OCI-LY1 (cell line): Measurements from ENCODE around the gene EIF4EBP2.

ENCODE experiments used
- EZH2 ChIP-seq: fragments of 200-600 bp; sonication (generic), shearing (Covaris generic); IDR thresholded peaks from 2 replicates; pipeline ENCODE4 v1.8.0; 2017; ENCODE audit warnings: borderline replicate concordance, mixed run types, mild to moderate bottlenecking, antibody characterized with exemption, low read length, moderate library complexity, mixed read lengths
- TF ChIP-seq, protein P1 (sequence below): fragments of 200-600 bp; sonication (generic), shearing (Covaris generic); IDR thresholded peaks from 2 replicates; pipeline ENCODE4 v1.5.1; 2017; ENCODE audit warnings: mild to moderate bottlenecking, antibody characterized with exemption, low read length, moderate library complexity, mixed read lengths

- TF ChIP-seq, protein P1, sequence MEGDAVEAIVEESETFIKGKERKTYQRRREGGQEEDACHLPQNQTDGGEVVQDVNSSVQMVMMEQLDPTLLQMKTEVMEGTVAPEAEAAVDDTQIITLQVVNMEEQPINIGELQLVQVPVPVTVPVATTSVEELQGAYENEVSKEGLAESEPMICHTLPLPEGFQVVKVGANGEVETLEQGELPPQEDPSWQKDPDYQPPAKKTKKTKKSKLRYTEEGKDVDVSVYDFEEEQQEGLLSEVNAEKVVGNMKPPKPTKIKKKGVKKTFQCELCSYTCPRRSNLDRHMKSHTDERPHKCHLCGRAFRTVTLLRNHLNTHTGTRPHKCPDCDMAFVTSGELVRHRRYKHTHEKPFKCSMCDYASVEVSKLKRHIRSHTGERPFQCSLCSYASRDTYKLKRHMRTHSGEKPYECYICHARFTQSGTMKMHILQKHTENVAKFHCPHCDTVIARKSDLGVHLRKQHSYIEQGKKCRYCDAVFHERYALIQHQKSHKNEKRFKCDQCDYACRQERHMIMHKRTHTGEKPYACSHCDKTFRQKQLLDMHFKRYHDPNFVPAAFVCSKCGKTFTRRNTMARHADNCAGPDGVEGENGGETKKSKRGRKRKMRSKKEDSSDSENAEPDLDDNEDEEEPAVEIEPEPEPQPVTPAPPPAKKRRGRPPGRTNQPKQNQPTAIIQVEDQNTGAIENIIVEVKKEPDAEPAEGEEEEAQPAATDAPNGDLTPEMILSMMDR, result no peak
- TF ChIP-seq EZH2, result no peak
Observed at GRCh38 chr10:70437721-70438120, 33.8 kb downstream of the EIF4EBP2 start.
